Lower lobe of right lung (tissue), 2 donors: ENCODE results near the gene MS4A7. TPM values are rescaled to one million over a fixed set of nuclear protein-coding genes. Genes with fewer than 3 reads are reported as not detected.

Source experiments
- ATAC-seq, 2 donors: fragments of 200-7000 bp; cut with Tn5 transposase; one replicate each; pipeline ENCODE4 v1.9.1; 2020 to 2022; ENCODE audit warnings: mild to moderate bottlenecking in 2 of 2, moderate library complexity in 2 of 2
- DNase-seq: peaks from one replicate; pipeline ENCODE4 v3.0.0-alpha.2; 2020
- H3K27ac ChIP-seq: fragments of 200-600 bp; one replicate; pipeline ENCODE4 v1.8.0; 2022
- H3K27me3 ChIP-seq: fragments of 200-600 bp; one replicate; pipeline ENCODE4 v1.8.0; 2022; ENCODE audit warnings: low read depth
- H3K36me3 ChIP-seq: fragments of 200-600 bp; one replicate; pipeline ENCODE4 v1.8.0; 2022; ENCODE audit warnings: mild to moderate bottlenecking
- H3K4me1 ChIP-seq: fragments of 200-600 bp; one replicate; pipeline ENCODE4 v1.8.0; 2022
- H3K4me3 ChIP-seq: fragments of 200-600 bp; one replicate; pipeline ENCODE4 v1.8.0; 2022; ENCODE audit warnings: mild to moderate bottlenecking
- H3K9me3 ChIP-seq: fragments of 200-600 bp; one replicate; pipeline ENCODE4 v1.8.0; 2022
- intact Hi-C: fragments of 100-400 bp; cut with DNase I; formaldehyde crosslinking; loops from one replicate; pipeline ENCODE4 v1.11.0; 2022
- long read RNA-seq: library from polyadenylated mRNA; unstranded; transcript quantifications from one replicate; pipeline ENCODE4 v2.0.0, GENCODE V29; 2021
- total RNA-seq: library from RNA; stranded (reverse); fragmentation: NEBNext Ultra II Directional; extraction: Animal tissue kit (Norgen Biotek cat#: 25700); gene quantifications from one replicate; pipeline ENCODE4 v1.2.1, GENCODE V29; 2021
- TF ChIP-seq, protein P1 (sequence below): fragments of 200-600 bp; IDR thresholded peaks from one replicate; pipeline ENCODE4 v1.8.0; 2022; ENCODE audit warnings: antibody characterized with exemption, mild to moderate bottlenecking
- donor health status: DM: no; HTN: yes; CAD: no; lungs with severe emphysema.

MS4A7 gene, protein sequence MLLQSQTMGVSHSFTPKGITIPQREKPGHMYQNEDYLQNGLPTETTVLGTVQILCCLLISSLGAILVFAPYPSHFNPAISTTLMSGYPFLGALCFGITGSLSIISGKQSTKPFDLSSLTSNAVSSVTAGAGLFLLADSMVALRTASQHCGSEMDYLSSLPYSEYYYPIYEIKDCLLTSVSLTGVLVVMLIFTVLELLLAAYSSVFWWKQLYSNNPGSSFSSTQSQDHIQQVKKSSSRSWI
- 315 TPM for total RNA-seq
- long read RNA-seq, transcript MS4A7-201 (7 exons, 1,869 nt): minor isoform, 17 of 120 reads
- long read RNA-seq, transcript MS4A7-206 (4 exons, 946 nt): minor isoform, 6 of 120 reads
- long read RNA-seq, transcript MS4A7-211 (6 exons, 1,378 nt): minor isoform, 10 of 120 reads
- long read RNA-seq, transcript MS4A7-202 (6 exons, 2,871 nt): major isoform, 49 of 120 reads
- long read RNA-seq, partial matches to known transcripts: 11 of 120 reads
- long read RNA-seq, other reads (novel, unspliced or antisense): 19 of 120 reads

DNA sequence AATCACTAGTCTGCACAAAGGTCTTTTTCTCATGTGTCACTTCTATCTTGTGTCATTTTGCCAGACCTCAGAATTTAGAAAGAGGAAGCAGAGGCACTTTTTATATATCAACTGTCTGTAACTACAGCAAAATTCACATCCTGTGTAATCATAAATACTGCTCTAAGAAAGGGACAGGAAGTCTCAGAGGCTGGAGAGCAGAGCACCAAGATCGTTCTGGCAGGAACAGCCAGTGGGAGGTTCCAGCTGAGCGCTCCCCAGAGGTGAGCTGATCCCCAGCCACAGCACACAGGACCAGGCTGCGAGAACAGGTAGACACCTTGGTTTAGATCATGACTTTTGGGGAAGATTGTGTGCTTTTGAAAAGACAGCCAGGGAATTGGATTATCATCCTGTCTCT lies at the start of gene MS4A7:
TSS of gene MS4A7 (plus strand) at position 179 of the 400 bp plus-strand sequence. CDS start 4,610 bp downstream, outside the sequence.
- ATAC-seq: peak; percentile 78 to 88
- H3K27ac ChIP-seq: peak within 1 kb of the TSS; percentile 81

DNA sequence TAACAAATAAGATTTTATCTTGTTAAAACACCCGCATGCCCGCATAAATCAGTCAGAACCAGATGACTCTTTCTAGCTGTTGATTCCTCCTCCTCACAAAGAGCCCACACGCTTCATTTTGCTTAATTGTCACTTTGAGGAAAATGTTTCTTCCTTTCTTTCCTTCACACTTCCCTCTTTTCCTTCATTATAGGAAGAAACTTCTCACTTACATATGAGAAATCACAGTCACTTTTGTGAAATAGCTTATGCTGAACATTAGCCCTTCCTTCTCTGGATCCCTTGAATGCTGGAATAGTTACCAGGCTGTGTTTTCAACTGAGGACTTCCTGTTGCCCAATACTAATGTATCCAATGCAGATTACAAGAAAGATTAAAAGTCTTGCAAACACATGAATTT lies 45.5 kb upstream of the MS4A7 start:
- no peak overlapping the region for H3K4me3 ChIP-seq
- no peaks in the 10 kb centered on the region for H3K36me3 ChIP-seq
- TF ChIP-seq, protein P1, sequence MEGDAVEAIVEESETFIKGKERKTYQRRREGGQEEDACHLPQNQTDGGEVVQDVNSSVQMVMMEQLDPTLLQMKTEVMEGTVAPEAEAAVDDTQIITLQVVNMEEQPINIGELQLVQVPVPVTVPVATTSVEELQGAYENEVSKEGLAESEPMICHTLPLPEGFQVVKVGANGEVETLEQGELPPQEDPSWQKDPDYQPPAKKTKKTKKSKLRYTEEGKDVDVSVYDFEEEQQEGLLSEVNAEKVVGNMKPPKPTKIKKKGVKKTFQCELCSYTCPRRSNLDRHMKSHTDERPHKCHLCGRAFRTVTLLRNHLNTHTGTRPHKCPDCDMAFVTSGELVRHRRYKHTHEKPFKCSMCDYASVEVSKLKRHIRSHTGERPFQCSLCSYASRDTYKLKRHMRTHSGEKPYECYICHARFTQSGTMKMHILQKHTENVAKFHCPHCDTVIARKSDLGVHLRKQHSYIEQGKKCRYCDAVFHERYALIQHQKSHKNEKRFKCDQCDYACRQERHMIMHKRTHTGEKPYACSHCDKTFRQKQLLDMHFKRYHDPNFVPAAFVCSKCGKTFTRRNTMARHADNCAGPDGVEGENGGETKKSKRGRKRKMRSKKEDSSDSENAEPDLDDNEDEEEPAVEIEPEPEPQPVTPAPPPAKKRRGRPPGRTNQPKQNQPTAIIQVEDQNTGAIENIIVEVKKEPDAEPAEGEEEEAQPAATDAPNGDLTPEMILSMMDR: no peak
- no peaks in the 10 kb centered on the region for H3K9me3 ChIP-seq
- peak; percentile 25 to 33 for ATAC-seq
- intact Hi-C loops: no loop called here
- H3K27me3 ChIP-seq: no peaks in the 10 kb centered on the region
- no peak overlapping the region for H3K27ac ChIP-seq
- no peak for DNase-seq
- no peaks in the 10 kb centered on the region for H3K4me1 ChIP-seq

More for the DNA sequence above, at the start of gene MS4A7:
- Histone ChIP-seq H3K36me3 (no peaks in the 10 kb centered on the region), H3K27me3 (no peaks in the 10 kb centered on the region), H3K9me3 (no peaks in the 10 kb centered on the region), H3K4me3 (peak within 1 kb of the TSS; percentile 39), H3K4me1 (no peaks in the 10 kb centered on the region)
- TF ChIP-seq, protein P1: no peak
- intact Hi-C loops: no loop called here
- peak; percentile 70 for DNase-seq

DNA sequence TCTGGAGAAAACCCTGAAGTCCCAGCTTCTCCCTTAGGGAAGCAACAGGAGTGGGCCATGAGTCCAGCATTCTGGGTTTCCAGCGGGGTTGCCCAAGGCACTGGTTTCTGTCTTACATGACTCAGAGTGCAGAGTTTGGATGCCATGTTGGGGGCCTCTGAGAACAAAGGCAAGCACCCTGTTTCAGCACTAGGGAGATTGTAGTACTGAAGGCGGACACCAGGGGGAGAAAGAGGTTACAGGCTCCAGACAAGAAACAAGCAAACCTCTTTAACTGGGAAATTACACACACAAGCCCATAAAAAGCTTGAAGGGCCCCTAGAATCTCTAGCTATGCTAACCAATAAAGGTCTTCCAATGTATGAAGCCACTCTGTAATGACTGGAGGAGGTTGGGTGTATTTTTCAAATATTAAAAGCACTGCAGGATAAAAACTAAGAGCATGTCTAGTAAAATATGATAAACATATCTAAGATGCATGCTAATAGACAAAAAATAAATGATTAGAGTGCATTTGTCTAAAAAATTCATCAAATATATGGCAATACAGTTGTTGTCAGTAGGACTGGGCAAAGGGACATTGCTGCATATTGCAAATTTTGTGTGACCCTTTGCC lies 44.2 kb upstream of the MS4A7 start:
- DNase-seq (peak; percentile 49), ATAC-seq (peak; percentile 78 to 84)
- H3K36me3 ChIP-seq: no peaks in the 10 kb centered on the region
- intact Hi-C loops: no loop called here
- no peak overlapping the region for H3K27ac ChIP-seq
- no peaks in the 10 kb centered on the region for H3K4me1 ChIP-seq
- no peaks in the 10 kb centered on the region for H3K9me3 ChIP-seq
- H3K27me3 ChIP-seq: no peaks in the 10 kb centered on the region
- TF ChIP-seq, protein P1: peak; percentile 80
- no peak overlapping the region for H3K4me3 ChIP-seq

DNA sequence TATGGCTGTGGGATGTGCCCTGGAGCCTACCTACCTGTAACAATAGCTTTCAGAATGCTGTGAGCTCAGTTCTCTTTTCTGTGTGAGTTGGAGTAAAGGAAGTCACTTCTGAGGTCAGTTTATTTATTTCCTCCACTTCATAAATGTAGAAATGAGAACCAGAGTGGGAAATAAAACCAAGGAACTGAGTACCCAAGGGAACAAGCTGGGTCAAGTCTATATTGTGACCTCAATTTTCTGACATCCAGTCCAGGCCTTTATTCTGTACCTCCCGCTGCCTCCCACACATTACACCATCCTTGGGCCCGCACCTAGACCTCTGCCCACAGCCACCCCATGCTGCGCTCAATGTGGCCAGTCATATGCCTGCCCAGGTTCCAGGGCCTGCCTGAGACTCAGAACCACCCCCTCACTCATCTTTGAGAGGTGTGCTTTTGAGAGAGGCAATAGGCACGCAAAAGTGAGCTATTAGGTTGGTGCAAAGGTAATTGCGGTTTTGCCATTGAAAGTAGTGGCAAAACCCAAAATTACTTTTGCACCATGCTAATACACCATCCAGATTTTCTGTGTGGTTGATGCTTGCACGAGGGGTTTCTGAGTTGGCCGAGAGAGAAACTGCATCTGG lies 41.5 kb upstream of the MS4A7 start:
- Histone ChIP-seq H3K4me3 (no peak overlapping the region), H3K4me1 (no peaks in the 10 kb centered on the region), H3K9me3 (no peaks in the 10 kb centered on the region), H3K27me3 (no peaks in the 10 kb centered on the region), H3K27ac (no peak overlapping the region), H3K36me3 (no peaks in the 10 kb centered on the region)
- intact Hi-C loops: no loop called here
- TF ChIP-seq, protein P1: no peak
- no peak for DNase-seq
- ATAC-seq: peak; percentile 24 to 43

DNA sequence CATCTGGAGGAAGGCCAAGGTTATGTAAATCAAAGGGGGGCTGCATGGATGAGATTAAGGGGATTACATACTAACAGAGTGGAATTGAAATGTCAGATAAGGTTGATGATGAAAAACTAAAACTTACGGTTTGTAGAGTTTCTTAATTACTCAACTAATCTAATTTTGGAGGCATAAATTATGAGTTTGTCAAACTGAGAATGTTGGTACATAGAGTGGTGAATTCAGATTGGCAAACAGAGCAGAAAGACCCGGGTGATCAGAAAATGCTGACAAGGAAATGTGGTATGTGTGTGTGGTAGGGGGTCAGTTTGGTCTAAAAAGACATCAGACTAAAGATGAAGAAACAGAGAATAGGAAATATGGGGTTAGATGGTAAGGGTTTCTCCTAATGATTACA lies 40.3 kb upstream of the MS4A7 start:
- no peak for ATAC-seq
- intact Hi-C loops: no loop called here
- Histone ChIP-seq H3K9me3 (no peaks in the 10 kb centered on the region), H3K4me1 (no peaks in the 10 kb centered on the region), H3K36me3 (no peaks in the 10 kb centered on the region), H3K4me3 (no peak overlapping the region), H3K27me3 (no peaks in the 10 kb centered on the region), H3K27ac (no peak overlapping the region)
- TF ChIP-seq, protein P1: no peak
- DNase-seq: no peak
